DOHH2 (cell line): Measurements from ENCODE around the gene PRRG1.

Source experiments
- CTCF ChIP-seq: fragments of 200-600 bp; sonication (generic); IDR thresholded peaks from one replicate; pipeline ENCODE4 v1.5.1; 2014; ENCODE audit warnings: antibody characterized with exemption, mild to moderate bottlenecking, low read depth, low read length; ENCODE audit not compliant: poor library complexity, severe bottlenecking
- EZH2phosphoT487 ChIP-seq: fragments of 200-600 bp; sonication (generic); IDR thresholded peaks from 2 replicates; pipeline ENCODE4 v1.6.1; 2017; ENCODE audit warnings: borderline replicate concordance, mild to moderate bottlenecking, antibody characterized with exemption, low read length, moderate library complexity, mixed read lengths

GRCh38 chrX:37378830-37379229, 29.7 kb downstream of the PRRG1 start:
- TF ChIP-seq CTCF: no peak
- TF ChIP-seq EZH2phosphoT487: no peak
